ENCODE measurements around the gene TPRG1L.

Gene TPRG1L

GRCh38 chr1:3664700-3665375, 40.0 kb downstream of the TPRG1L start:
- DNase-seq (ENCODE audit: low read depth): no peak
- no peak for TF ChIP-seq CTCF (conservative IDR thresholded peaks at IDR 0.05; ENCODE audit: low read depth, low read length)
- H3K4me3 ChIP-seq (ENCODE audit: low read length): no peak overlapping the region

GRCh38 chr1:3668148-3668547, 43.3 kb downstream of the TPRG1L start:
- no peak for DNase-seq (ENCODE audit: low read depth)
- no peak for TF ChIP-seq CTCF (conservative IDR thresholded peaks at IDR 0.05; ENCODE audit: low read depth, low read length)
- H3K4me3 ChIP-seq (ENCODE audit: low read length): no peak overlapping the region

GRCh38 chr1:3668585-3669300, 43.9 kb downstream of the TPRG1L start:
- no peak overlapping the region for H3K4me3 ChIP-seq (ENCODE audit: low read length)
- no peak for TF ChIP-seq CTCF (conservative IDR thresholded peaks at IDR 0.05; ENCODE audit: low read depth, low read length)
- DNase-seq (ENCODE audit: low read depth): no peak

GRCh38 chr1:3669421-3669821, 44.6 kb downstream of the TPRG1L start:
- no peak for DNase-seq (ENCODE audit: low read depth)
- TF ChIP-seq CTCF (conservative IDR thresholded peaks at IDR 0.05; ENCODE audit: low read depth, low read length): no peak
- no peak overlapping the region for H3K4me3 ChIP-seq (ENCODE audit: low read length)

GRCh38 chr1:3669971-3670431, 45.2 kb downstream of the TPRG1L start:
- DNase-seq (ENCODE audit: low read depth): no peak
- TF ChIP-seq CTCF (conservative IDR thresholded peaks at IDR 0.05; ENCODE audit: low read depth, low read length): no peak
- no peak overlapping the region for H3K4me3 ChIP-seq (ENCODE audit: low read length)

GRCh38 chr1:3670823-3671265, 46.0 kb downstream of the TPRG1L start:
- DNase-seq (ENCODE audit: low read depth): no peak
- H3K4me3 ChIP-seq (ENCODE audit: low read length): no peak overlapping the region
- no peak for TF ChIP-seq CTCF (conservative IDR thresholded peaks at IDR 0.05; ENCODE audit: low read depth, low read length)

Measured in retinal pigment epithelial cell (primary cell).